Measurements from ENCODE around the gene CANT1. TPM values are rescaled to one million over a fixed set of nuclear protein-coding genes. Genes with fewer than 3 reads are reported as not detected.

CANT1 gene
- polyA plus RNA-seq, 1 donor: 52.1 TPM

GRCh38 chr17:79043931-79044320 is 34.4 kb upstream of the CANT1 start:
- DNase-seq: no peak
- WGBS (ENCODE audit: insufficient coverage, low lambda C conversion rate): no CpG with 5 or more reads among the region's 12 CpGs

GRCh38 chr17:79043191-79043930 is 33.8 kb upstream of the CANT1 start:
- DNase-seq: no peak
- WGBS (ENCODE audit: insufficient coverage, low lambda C conversion rate): no CpG with 5 or more reads among the region's 10 CpGs
- H3K27ac ChIP-seq (ENCODE audit: low read length): no peak overlapping the region
- H3K4me3 ChIP-seq (ENCODE audit: low read length): no peak overlapping the region
- no peaks in the 10 kb centered on the region for H3K27me3 ChIP-seq (ENCODE audit: control insufficient read depth, insufficient read depth, low read length)
- no peaks in the 10 kb centered on the region for H3K4me1 ChIP-seq (ENCODE audit: control insufficient read depth, insufficient read depth, low read length)
- no peaks in the 10 kb centered on the region for H3K36me3 ChIP-seq (ENCODE audit: control insufficient read depth, insufficient read depth, low read length)
- H3K9me3 ChIP-seq (ENCODE audit: control insufficient read depth, low read depth, low read length): no peaks in the 10 kb centered on the region

More at GRCh38 chr17:79043931-79044320, 34.4 kb upstream of the CANT1 start:
- H3K4me1 ChIP-seq (ENCODE audit: control insufficient read depth, insufficient read depth, low read length): no peaks in the 10 kb centered on the region
- H3K9me3 ChIP-seq (ENCODE audit: control insufficient read depth, low read depth, low read length): no peaks in the 10 kb centered on the region
- no peak overlapping the region for H3K4me3 ChIP-seq (ENCODE audit: low read length)
- no peaks in the 10 kb centered on the region for H3K27me3 ChIP-seq (ENCODE audit: control insufficient read depth, insufficient read depth, low read length)
- H3K27ac ChIP-seq (ENCODE audit: low read length): no peak overlapping the region
- H3K36me3 ChIP-seq (ENCODE audit: control insufficient read depth, insufficient read depth, low read length): no peaks in the 10 kb centered on the region

GRCh38 chr17:79042421-79043190 is 33.0 kb upstream of the CANT1 start:
- Histone ChIP-seq H3K27ac (ENCODE audit: low read length) (no peak overlapping the region), H3K36me3 (ENCODE audit: control insufficient read depth, insufficient read depth, low read length) (no peaks in the 10 kb centered on the region), H3K9me3 (ENCODE audit: control insufficient read depth, low read depth, low read length) (no peaks in the 10 kb centered on the region), H3K27me3 (ENCODE audit: control insufficient read depth, insufficient read depth, low read length) (no peaks in the 10 kb centered on the region), H3K4me3 (ENCODE audit: low read length) (no peak overlapping the region), H3K4me1 (ENCODE audit: control insufficient read depth, insufficient read depth, low read length) (no peaks in the 10 kb centered on the region)
- 100% methylated on average over 4 of the region's 13 CpGs for WGBS (ENCODE audit: insufficient coverage, low lambda C conversion rate)
- peak in 1 of 2 donors; percentile 23 for DNase-seq

GRCh38 chr17:79041723-79042420 is 32.3 kb upstream of the CANT1 start:
- no peak for DNase-seq
- Histone ChIP-seq H3K9me3 (ENCODE audit: control insufficient read depth, low read depth, low read length) (no peaks in the 10 kb centered on the region), H3K27ac (ENCODE audit: low read length) (no peak overlapping the region), H3K27me3 (ENCODE audit: control insufficient read depth, insufficient read depth, low read length) (no peaks in the 10 kb centered on the region), H3K36me3 (ENCODE audit: control insufficient read depth, insufficient read depth, low read length) (no peaks in the 10 kb centered on the region), H3K4me1 (ENCODE audit: control insufficient read depth, insufficient read depth, low read length) (no peaks in the 10 kb centered on the region), H3K4me3 (ENCODE audit: low read length) (no peak overlapping the region)
- WGBS (ENCODE audit: insufficient coverage, low lambda C conversion rate): no CpG with 5 or more reads among the region's 29 CpGs

- WGBS (ENCODE audit: insufficient coverage, low lambda C conversion rate): no CpG with 5 or more reads among the region's 13 CpGs
- Histone ChIP-seq H3K27ac (ENCODE audit: low read length) (no peak overlapping the region), H3K36me3 (ENCODE audit: control insufficient read depth, insufficient read depth, low read length) (no peaks in the 10 kb centered on the region), H3K4me1 (ENCODE audit: control insufficient read depth, insufficient read depth, low read length) (no peaks in the 10 kb centered on the region), H3K4me3 (ENCODE audit: low read length) (no peak overlapping the region), H3K9me3 (ENCODE audit: control insufficient read depth, low read depth, low read length) (no peaks in the 10 kb centered on the region), H3K27me3 (ENCODE audit: control insufficient read depth, insufficient read depth, low read length) (no peaks in the 10 kb centered on the region)
- DNase-seq: no peak
These were observed 31.5 kb upstream of the CANT1 start for GRCh38 chr17:79041041-79041570.

GRCh38 chr17:79039886-79040285 is 30.3 kb upstream of the CANT1 start:
- H3K36me3 ChIP-seq (ENCODE audit: control insufficient read depth, insufficient read depth, low read length): no peaks in the 10 kb centered on the region
- no peaks in the 10 kb centered on the region for H3K9me3 ChIP-seq (ENCODE audit: control insufficient read depth, low read depth, low read length)
- no peak overlapping the region for H3K4me3 ChIP-seq (ENCODE audit: low read length)
- no CpG with 5 or more reads among the region's 6 CpGs for WGBS (ENCODE audit: insufficient coverage, low lambda C conversion rate)
- no peaks in the 10 kb centered on the region for H3K4me1 ChIP-seq (ENCODE audit: control insufficient read depth, insufficient read depth, low read length)
- H3K27ac ChIP-seq (ENCODE audit: low read length): no peak overlapping the region
- DNase-seq: no peak
- H3K27me3 ChIP-seq (ENCODE audit: control insufficient read depth, insufficient read depth, low read length): no peaks in the 10 kb centered on the region

- no peak overlapping the region for H3K27ac ChIP-seq (ENCODE audit: low read length)
These were observed 29.6 kb upstream of the CANT1 start for GRCh38 chr17:79039171-79039570.

GRCh38 chr17:79038545-79039135 is 29.1 kb upstream of the CANT1 start:
- no peaks in the 10 kb centered on the region for H3K9me3 ChIP-seq (ENCODE audit: control insufficient read depth, low read depth, low read length)
- H3K27ac ChIP-seq (ENCODE audit: low read length): no peak overlapping the region
- H3K27me3 ChIP-seq (ENCODE audit: control insufficient read depth, insufficient read depth, low read length): no peaks in the 10 kb centered on the region
- no peak overlapping the region for H3K4me3 ChIP-seq (ENCODE audit: low read length)
- no CpG with 5 or more reads among the region's 8 CpGs for WGBS (ENCODE audit: insufficient coverage, low lambda C conversion rate)
- DNase-seq: no peak
- no peaks in the 10 kb centered on the region for H3K36me3 ChIP-seq (ENCODE audit: control insufficient read depth, insufficient read depth, low read length)
- H3K4me1 ChIP-seq (ENCODE audit: control insufficient read depth, insufficient read depth, low read length): no peaks in the 10 kb centered on the region

More at GRCh38 chr17:79039171-79039570, 29.6 kb upstream of the CANT1 start:
- Histone ChIP-seq H3K9me3 (ENCODE audit: control insufficient read depth, low read depth, low read length) (no peaks in the 10 kb centered on the region), H3K4me1 (ENCODE audit: control insufficient read depth, insufficient read depth, low read length) (no peaks in the 10 kb centered on the region), H3K4me3 (ENCODE audit: low read length) (no peak overlapping the region), H3K27me3 (ENCODE audit: control insufficient read depth, insufficient read depth, low read length) (no peaks in the 10 kb centered on the region), H3K36me3 (ENCODE audit: control insufficient read depth, insufficient read depth, low read length) (no peaks in the 10 kb centered on the region)
- WGBS (ENCODE audit: insufficient coverage, low lambda C conversion rate): no CpG with 5 or more reads among the region's 8 CpGs
- DNase-seq: no peak

- Histone ChIP-seq H3K4me3 (ENCODE audit: low read length) (no peak overlapping the region), H3K27ac (ENCODE audit: low read length) (no peak overlapping the region), H3K4me1 (ENCODE audit: control insufficient read depth, insufficient read depth, low read length) (no peaks in the 10 kb centered on the region), H3K36me3 (ENCODE audit: control insufficient read depth, insufficient read depth, low read length) (no peaks in the 10 kb centered on the region), H3K9me3 (ENCODE audit: control insufficient read depth, low read depth, low read length) (no peaks in the 10 kb centered on the region), H3K27me3 (ENCODE audit: control insufficient read depth, insufficient read depth, low read length) (peaks cover 2% of the 10 kb centered on the region)
- no peak for DNase-seq
- 100% methylated on average over 1 of the region's 3 CpGs for WGBS (ENCODE audit: insufficient coverage, low lambda C conversion rate)
These were observed 27.0 kb upstream of the CANT1 start for GRCh38 chr17:79036596-79036995.

GRCh38 chr17:79036181-79036580 is 26.6 kb upstream of the CANT1 start:
- H3K9me3 ChIP-seq (ENCODE audit: control insufficient read depth, low read depth, low read length): no peaks in the 10 kb centered on the region
- no peak overlapping the region for H3K27ac ChIP-seq (ENCODE audit: low read length)
- peaks cover 2% of the 10 kb centered on the region for H3K27me3 ChIP-seq (ENCODE audit: control insufficient read depth, insufficient read depth, low read length)
- H3K4me3 ChIP-seq (ENCODE audit: low read length): no peak overlapping the region
- no peak for DNase-seq
- no peaks in the 10 kb centered on the region for H3K36me3 ChIP-seq (ENCODE audit: control insufficient read depth, insufficient read depth, low read length)
- 86% methylated on average over 1 of the region's 6 CpGs for WGBS (ENCODE audit: insufficient coverage, low lambda C conversion rate)
- no peaks in the 10 kb centered on the region for H3K4me1 ChIP-seq (ENCODE audit: control insufficient read depth, insufficient read depth, low read length)
